Right lobe of liver (tissue), 6 donors: ENCODE data around the gene MED15. TPM values are rescaled to one million over a fixed set of nuclear protein-coding genes. Genes with fewer than 3 reads are reported as not detected.
"Not testable (repeated sequence)": the region's sequence is repeated elsewhere in the genome, so short reads cannot be mapped to it uniquely, and the experiment has no call there.

Source experiments
- ATAC-seq, 4 donors: fragments of 200-7000 bp; cut with Tn5 transposase; one replicate each; pipeline ENCODE4 v1.9.1; 2020; ENCODE audit warnings: mild to moderate bottlenecking in 4 of 4, moderate library complexity in 4 of 4
- DNase-seq, 3 donors: peaks; one replicate each; pipeline ENCODE4 v3.0.0-alpha.2; 2020
- H3K27ac ChIP-seq, 3 donors: fragments of 200-600 bp; one replicate each; pipeline ENCODE4 v1.8.0; 2022
- H3K27me3 ChIP-seq, 2 donors: fragments of 200-600 bp; one replicate each; pipeline ENCODE4 v1.8.0; 2022
- H3K36me3 ChIP-seq, 4 donors: fragments of 200-600 bp; sonication (generic) in 1 of 4; one replicate each; pipeline versions ENCODE4 v1.5.1 to v1.8.0; 2017 to 2022; ENCODE audit warnings: control low read depth in 1 of 4
- H3K4me1 ChIP-seq, 4 donors: fragments of 200-600 bp; sonication (generic) in 1 of 4; one replicate each; pipeline versions ENCODE4 v1.5.1 to v1.8.0; 2017 to 2022; ENCODE audit warnings: control low read depth in 1 of 4
- H3K4me3 ChIP-seq, 3 donors: fragments of 200-600 bp; one replicate each; pipeline ENCODE4 v1.8.0; 2022
- H3K9me3 ChIP-seq, 4 donors: fragments of 200-600 bp; sonication (generic) in 1 of 4; one replicate each; pipeline versions ENCODE4 v1.5.1 to v1.8.0; 2017 to 2022; ENCODE audit warnings: control low read depth in 1 of 4
- CTCF ChIP-seq, 4 donors: fragments of 200-600 bp in 3 of 4; fragments of 450-650 bp in 1 of 4; IDR thresholded peaks; one replicate each; pipeline versions ENCODE4 v1.5.1 to v1.8.0; 2016 to 2022; ENCODE audit warnings: antibody characterized with exemption in 4 of 4, mild to moderate bottlenecking in 2 of 4
- POLR2A ChIP-seq: fragments of 450-650 bp; IDR thresholded peaks from one replicate; pipeline ENCODE4 v1.6.1; 2017; ENCODE audit warnings: antibody characterized with exemption, mild to moderate bottlenecking
- WGBS: methylation state at CpG from one replicate; pipeline ENCODE4 v1.1.6; 2018; ENCODE audit warnings: low coverage, low lambda C conversion rate; ENCODE audit not compliant: insufficient coverage; ENCODE audit errors: missing lambda C conversion rate; 5-methylcytosine and 5-hydroxymethylcytosine counted together
- intact Hi-C, 2 donors: fragments of 100-400 bp; cut with DNase I; formaldehyde crosslinking; loops; one replicate each; pipeline versions ENCODE4 v1.11.2 to v1.14.1; 2022
- total RNA-seq, 6 experiments: library from RNA; depleted of rRNA in 2 of 6; stranded (reverse); fragments of >200 nt in 2 of 6; fragmentation: NEBNext Ultra II Directional in 3 of 6; extraction: Animal tissue kit (Norgen Biotek cat#: 25700) in 3 of 6; gene quantifications; one replicate each; pipeline versions ENCODE4 v1.1.0 to v1.2.4, GENCODE V29; 2016 to 2023
- donor health status: DM: no; HTN: yes; CAD: no.
- donor health status: DM: no; HTN: no; CAD: no.
- donor health status: DM: no; HTN: no; CAD: no.
- donor health status: DM: no; HTN: yes; CAD: no.
- donor health status: DM: no; HTN: yes; CAD: no.

Gene MED15
- total RNA-seq, 6 experiments from 2014 or later, result 15.7 to 34.7 (median 23.6) TPM

- no peak for DNase-seq
- H3K9me3 ChIP-seq, result no peaks in the 10 kb centered on the region
- no peaks in the 10 kb centered on the region for H3K27me3 ChIP-seq
- no peak for TF ChIP-seq POLR2A
- no peak for TF ChIP-seq CTCF (IDR thresholded peaks at IDR 0.05)
- H3K36me3 ChIP-seq, result no peaks in the 10 kb centered on the region
- peaks cover 0 to 14% (median 3%) of the 10 kb centered on the region in 4 donors for H3K4me1 ChIP-seq
- intact Hi-C loops, result no loop called here
- no peak overlapping the region for H3K4me3 ChIP-seq
- no peak for ATAC-seq
- no peak overlapping the region for H3K27ac ChIP-seq
- WGBS, result 63% methylated on average over 1 of the region's 3 CpGs
Measured at GRCh38 chr22:20498913-20499312, 8.5 kb upstream of the MED15 start.

DNA sequence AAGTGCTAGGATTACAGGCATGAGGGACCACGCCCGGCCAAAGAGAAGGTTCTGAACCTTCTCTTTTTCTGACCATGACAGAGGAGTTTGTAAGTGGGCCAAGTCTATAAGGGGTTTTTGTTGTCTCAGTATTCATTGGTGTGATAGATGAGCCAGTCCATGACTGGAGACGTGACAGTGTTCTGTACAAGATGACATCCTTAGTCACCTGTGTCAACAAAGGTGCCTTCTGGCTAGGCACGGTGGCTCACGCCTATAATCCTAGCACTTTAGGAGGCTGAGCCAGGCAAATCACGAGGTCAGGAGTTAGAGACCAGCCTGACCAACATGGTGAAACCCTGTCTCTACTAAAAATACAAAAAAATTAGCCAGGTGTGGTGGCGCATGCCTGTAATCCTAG lies 7.6 kb upstream of the MED15 start:
- 92% methylated on average over 7 of the region's 7 CpGs for WGBS
- Histone ChIP-seq H3K4me3 (no peak overlapping the region), H3K9me3 (no peaks in the 10 kb centered on the region), H3K27ac (no peak overlapping the region), H3K36me3 (no peaks in the 10 kb centered on the region), H3K27me3 (no peaks in the 10 kb centered on the region), H3K4me1 (peaks cover 0 to 6% (median 3%) of the 10 kb centered on the region in 4 donors)
- TF ChIP-seq POLR2A (no peak), CTCF (IDR thresholded peaks at IDR 0.05) (no peak)
- no peak for DNase-seq
- no peak for ATAC-seq
- intact Hi-C loops, result no loop called here

DNA sequence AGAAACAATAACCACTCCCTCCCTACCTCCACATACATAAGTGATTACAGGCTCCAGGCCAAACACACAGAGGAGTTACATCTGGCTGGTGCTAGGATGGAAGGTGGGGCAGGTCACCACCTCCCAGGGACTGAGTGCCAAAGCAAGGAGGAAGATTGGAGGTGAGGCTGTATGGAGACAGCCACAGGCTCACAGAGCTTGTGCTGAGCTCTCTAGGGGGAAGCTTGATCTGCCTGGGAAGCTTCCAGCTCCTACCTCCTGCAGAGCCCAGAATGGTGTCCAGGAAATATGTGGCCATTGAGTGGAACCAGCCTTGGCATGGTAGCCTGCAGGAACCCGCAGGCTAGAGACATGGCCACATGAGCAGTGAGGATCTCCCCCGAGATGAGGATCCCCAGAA lies 3.6 kb upstream of the MED15 start:
- H3K4me3 ChIP-seq, result no peak overlapping the region
- no peaks in the 10 kb centered on the region for H3K27me3 ChIP-seq
- intact Hi-C loops, result no loop called here
- ATAC-seq (no peak), DNase-seq (no peak)
- peaks cover 0 to 6% (median 3%) of the 10 kb centered on the region in 4 donors for H3K4me1 ChIP-seq
- no peak overlapping the region for H3K27ac ChIP-seq
- no CpG with 5 or more reads among the region's 2 CpGs for WGBS
- H3K9me3 ChIP-seq, result no peaks in the 10 kb centered on the region
- TF ChIP-seq POLR2A (no peak), CTCF (IDR thresholded peaks at IDR 0.05) (no peak)
- no peaks in the 10 kb centered on the region for H3K36me3 ChIP-seq

- WGBS, result 85% methylated on average over 4 of the region's 5 CpGs
- H3K27ac ChIP-seq, H3K9me3 ChIP-seq, ATAC-seq, H3K4me3 ChIP-seq, intact Hi-C loops, DNase-seq, H3K36me3 ChIP-seq, H3K27me3 ChIP-seq: not testable (repeated sequence)
- peaks cover 0 to 11% (median 5%) of the 10 kb centered on the region in 4 donors for H3K4me1 ChIP-seq
Measured at GRCh38 chr22:20504293-20504922, 3.0 kb upstream of the MED15 start.

- WGBS, result 67% methylated on average over 9 of the region's 13 CpGs
- ATAC-seq (no peak), DNase-seq (no peak)
- TF ChIP-seq CTCF (IDR thresholded peaks at IDR 0.05) (no peak), POLR2A (no peak)
- Histone ChIP-seq H3K9me3 (no peaks in the 10 kb centered on the region), H3K4me1 (peaks cover 0 to 28% (median 5%) of the 10 kb centered on the region in 4 donors), H3K27me3 (no peaks in the 10 kb centered on the region), H3K27ac (peak overlapping the region in 1 of 3 donors; percentile 80), H3K4me3 (peak overlapping the region; percentile 42 to 93 (median 92)), H3K36me3 (no peaks in the 10 kb centered on the region)
- intact Hi-C loops, result no loop called here
Measured at GRCh38 chr22:20506543-20507252, 712 bp upstream of the MED15 start.

GRCh38 chr22:20508067-20508755 lies 801 bp downstream of the MED15 start:
- H3K27me3 ChIP-seq, H3K9me3 ChIP-seq, DNase-seq, H3K36me3 ChIP-seq, intact Hi-C loops: not testable (repeated sequence)
- peak; percentile 1 to 6 (median 4) for ATAC-seq
- H3K4me1 ChIP-seq, result peaks cover 0 to 29% (median 5%) of the 10 kb centered on the region in 4 donors
- peak overlapping the region; percentile 42 to 93 (median 92) for H3K4me3 ChIP-seq
- 4% methylated on average over 21 of the region's 21 CpGs for WGBS
- H3K27ac ChIP-seq, result peak overlapping the region; percentile 76 to 80 (median 77)
